Stimulated activated naive CD8-positive, alpha-beta T cell treated with anti-CD3 and anti-CD28 coated beads, Interleukin-15, amount 100 ng/mL, for 72 hours (primary cell): ENCODE measurements around the gene PLEKHA5.

ENCODE experiments used
- ATAC-seq: fragments of 150-1000 bp; cut with Tn5 transposase; 2 replicates; pipeline ENCODE4 v1.10.0; 2021; ENCODE audit warnings: mild to moderate bottlenecking, moderate library complexity
- DNase-seq, 2 donors: peaks; one replicate each; pipeline ENCODE4 v3.0.0; 2021 to 2022
- H3K27ac Mint-ChIP-seq, 2 donors: one replicate each; pipeline ENCODE4 v1.8.0; 2022; ENCODE audit warnings: mild to moderate bottlenecking in 2 of 2, mixed read lengths in 2 of 2, moderate library complexity in 2 of 2
- H3K27me3 Mint-ChIP-seq: one replicate; pipeline ENCODE4 v1.8.0; 2022; ENCODE audit warnings: mixed read lengths
- H3K4me1 Mint-ChIP-seq: one replicate; pipeline ENCODE4 v1.8.0; 2022; ENCODE audit warnings: mild to moderate bottlenecking, mixed read lengths
- H3K4me3 Mint-ChIP-seq, 2 donors: one replicate each; pipeline ENCODE4 v1.8.0; 2022; ENCODE audit warnings: mild to moderate bottlenecking in 2 of 2, mixed read lengths in 2 of 2, moderate library complexity in 1 of 2
- H3K9me3 Mint-ChIP-seq, 2 donors: one replicate each; pipeline ENCODE4 v1.8.0; 2022; ENCODE audit warnings: mixed read lengths in 2 of 2

Gene PLEKHA5

DNA sequence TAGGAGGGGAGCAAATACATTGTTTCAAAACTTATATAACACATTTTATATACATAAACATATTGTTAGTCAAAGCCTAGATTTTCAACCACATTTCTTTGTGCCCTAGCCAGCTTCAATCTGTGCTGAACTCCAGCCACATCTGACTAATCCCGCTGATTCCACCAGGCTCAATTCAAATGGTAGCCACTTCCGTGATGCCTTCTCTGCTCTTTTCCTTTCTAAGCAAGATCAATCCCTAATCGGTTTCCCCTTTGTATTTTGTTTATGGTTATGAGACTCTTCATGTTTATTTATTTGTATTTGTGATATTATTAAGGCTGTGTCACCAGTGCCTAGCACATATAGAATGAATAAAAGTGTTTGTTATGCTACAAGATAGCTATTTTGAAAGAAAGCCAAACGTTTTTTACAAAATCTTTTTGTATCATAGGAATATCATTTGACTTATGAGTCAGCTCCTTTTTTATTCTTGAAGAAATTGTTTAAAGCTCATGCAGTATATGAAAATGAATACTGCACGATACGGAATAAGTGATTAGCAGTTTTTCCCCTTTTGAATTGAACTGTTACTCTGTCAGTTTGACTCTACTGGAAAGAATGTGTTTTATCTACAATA lies 110.2 kb downstream of the PLEKHA5 start:
- no peak overlapping the region for H3K27ac Mint-ChIP-seq
- H3K9me3 Mint-ChIP-seq, result no peaks in the 10 kb centered on the region
- H3K27me3 Mint-ChIP-seq, result no peaks in the 10 kb centered on the region
- peaks cover 18% of the 10 kb centered on the region for H3K4me1 Mint-ChIP-seq
- DNase-seq, result no peak
- ATAC-seq, result no peak
- no peak overlapping the region for H3K4me3 Mint-ChIP-seq

DNA sequence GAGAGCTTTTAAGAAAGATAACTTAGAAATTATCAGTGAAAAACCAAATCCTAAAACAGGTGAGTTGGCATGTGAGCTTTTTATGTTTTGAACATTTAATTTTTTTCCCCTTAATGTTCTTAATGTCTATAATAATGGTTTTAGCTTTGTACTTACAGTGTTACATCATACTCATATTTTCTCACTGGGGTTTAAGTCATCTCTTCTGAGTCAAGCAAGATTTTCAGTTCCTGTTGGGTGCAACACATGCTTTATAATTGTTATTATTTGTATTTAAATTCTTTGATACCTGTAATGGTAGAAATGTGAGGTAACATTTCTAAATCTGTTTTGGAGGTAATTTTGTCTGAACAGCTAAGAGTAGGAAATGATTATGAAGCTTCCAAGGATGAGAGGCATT lies 113.0 kb downstream of the PLEKHA5 start:
- ATAC-seq (no peak), DNase-seq (no peak)
- no peaks in the 10 kb centered on the region for H3K27me3 Mint-ChIP-seq
- H3K4me3 Mint-ChIP-seq, result no peak overlapping the region
- peak overlapping the region in 1 of 2 donors; percentile 75 for H3K27ac Mint-ChIP-seq
- H3K9me3 Mint-ChIP-seq, result no peaks in the 10 kb centered on the region
- peaks cover 11% of the 10 kb centered on the region for H3K4me1 Mint-ChIP-seq

DNA sequence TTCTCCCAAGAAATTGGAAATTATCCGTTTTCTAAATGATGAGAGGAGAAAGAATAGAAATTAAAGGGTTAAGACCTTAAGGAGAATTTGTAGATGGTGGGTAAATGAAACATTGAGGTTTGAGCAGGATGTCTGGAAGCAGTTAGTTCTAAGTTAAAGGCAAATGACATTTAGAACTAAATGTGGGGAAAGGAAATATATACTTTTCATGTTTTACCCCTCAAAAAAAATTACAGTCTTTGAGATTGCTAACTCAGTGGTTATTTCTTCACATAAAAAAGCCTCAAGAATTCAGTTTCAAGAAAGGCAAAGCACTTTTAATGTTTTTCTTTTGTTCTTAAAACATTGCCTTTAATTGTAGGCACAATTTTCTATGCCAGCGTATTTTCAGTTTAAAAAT lies 114.0 kb downstream of the PLEKHA5 start:
- H3K4me3 Mint-ChIP-seq, result no peak overlapping the region
- no peak for ATAC-seq
- H3K4me1 Mint-ChIP-seq, result peaks cover 11% of the 10 kb centered on the region
- no peak overlapping the region for H3K27ac Mint-ChIP-seq
- H3K9me3 Mint-ChIP-seq, result no peaks in the 10 kb centered on the region
- no peaks in the 10 kb centered on the region for H3K27me3 Mint-ChIP-seq
- DNase-seq, result no peak

DNA sequence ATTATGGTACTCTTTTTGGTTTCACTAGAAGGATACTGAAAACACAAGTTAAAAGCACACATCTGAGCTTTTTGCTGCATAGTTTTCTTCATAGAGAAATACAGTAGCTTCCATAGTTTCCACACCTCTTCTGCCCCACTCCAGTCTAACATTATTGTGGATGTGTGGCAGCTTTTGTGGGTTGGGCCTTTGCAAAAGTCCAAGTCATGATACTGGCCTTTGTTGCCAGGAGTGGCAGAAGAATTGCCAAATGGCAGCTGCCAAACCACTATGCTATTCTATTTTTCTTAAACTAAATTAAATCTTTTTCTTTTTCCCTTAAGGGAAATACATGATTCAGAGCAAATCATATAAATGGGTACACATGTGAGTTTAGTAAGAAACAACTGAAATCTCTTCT lies 114.8 kb downstream of the PLEKHA5 start:
- Mint-ChIP-seq H3K9me3 (no peaks in the 10 kb centered on the region), H3K4me1 (peaks cover 11% of the 10 kb centered on the region)
- ATAC-seq, result no peak

DNA sequence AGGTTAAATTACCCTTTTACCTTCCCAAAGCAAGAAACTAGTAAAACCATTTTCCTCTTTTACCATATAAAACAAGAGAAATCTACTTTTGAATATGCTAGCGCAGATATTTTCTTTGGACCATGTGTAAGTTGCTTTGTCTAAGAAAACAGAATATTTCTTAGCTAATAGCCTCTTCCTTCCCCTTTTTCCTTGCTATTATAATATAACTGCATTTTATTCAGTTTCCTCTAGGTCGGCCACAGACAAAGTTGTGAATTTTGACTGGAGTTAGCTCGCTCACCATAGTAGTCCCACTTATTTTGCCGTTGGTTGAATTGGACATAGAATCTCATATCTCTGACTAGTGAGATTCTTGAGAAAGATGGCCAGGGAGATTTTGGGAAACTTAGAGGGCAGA lies 115.6 kb downstream of the PLEKHA5 start:
- Mint-ChIP-seq H3K27ac (no peak overlapping the region), H3K9me3 (no peaks in the 10 kb centered on the region), H3K27me3 (no peaks in the 10 kb centered on the region), H3K4me3 (no peak overlapping the region), H3K4me1 (peaks cover 11% of the 10 kb centered on the region)
- ATAC-seq (no peak), DNase-seq (no peak)

More for the DNA sequence above, 114.8 kb downstream of the PLEKHA5 start:
- H3K27me3 Mint-ChIP-seq, result no peaks in the 10 kb centered on the region
- no peak for DNase-seq
- H3K4me3 Mint-ChIP-seq, result no peak overlapping the region
- no peak overlapping the region for H3K27ac Mint-ChIP-seq

DNA sequence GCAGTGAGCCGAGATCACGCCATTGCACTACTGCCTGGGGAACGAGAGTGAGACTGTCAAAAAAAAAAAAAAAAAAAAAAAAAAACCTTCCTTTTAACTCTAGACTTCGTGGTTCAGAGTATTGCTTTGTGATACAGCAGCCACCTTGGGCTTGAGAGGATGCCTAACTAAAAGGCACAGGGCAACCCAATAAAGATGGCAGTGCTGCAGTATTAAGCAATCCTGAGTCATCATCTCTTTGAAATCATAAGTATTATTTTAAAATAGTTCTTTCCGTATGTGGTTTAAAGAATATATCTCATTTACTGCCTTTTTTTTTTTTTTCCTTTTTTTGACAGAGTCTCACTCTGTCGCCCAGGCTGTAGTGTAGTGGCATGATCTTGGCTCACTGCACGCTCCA lies 116.1 kb downstream of the PLEKHA5 start:
- Mint-ChIP-seq H3K27me3 (no peaks in the 10 kb centered on the region), H3K9me3 (no peaks in the 10 kb centered on the region), H3K4me1 (peaks cover 11% of the 10 kb centered on the region), H3K27ac (no peak overlapping the region), H3K4me3 (no peak overlapping the region)
- DNase-seq (no peak), ATAC-seq (no peak)

DNA sequence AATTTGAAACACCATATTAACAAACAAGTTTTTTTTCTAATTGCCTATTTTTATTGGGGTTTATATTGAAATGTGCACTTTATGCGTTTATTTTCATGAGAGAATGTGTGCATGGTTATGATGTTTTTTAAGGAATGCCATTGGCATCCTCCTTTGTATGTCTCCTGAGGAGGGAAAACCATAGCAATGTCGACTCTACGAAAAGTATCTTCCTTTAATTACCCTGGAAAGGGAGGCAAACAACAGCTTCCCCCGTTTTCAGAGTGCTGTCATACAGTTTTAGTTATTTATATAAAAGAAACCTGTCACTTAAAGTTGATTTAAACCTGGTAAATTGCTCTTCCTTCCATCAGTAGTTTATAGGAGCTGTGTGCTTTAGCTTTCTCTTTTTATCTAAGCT lies 117.4 kb downstream of the PLEKHA5 start:
- no peak for DNase-seq
- peaks cover 11% of the 10 kb centered on the region for H3K4me1 Mint-ChIP-seq
- no peak overlapping the region for H3K4me3 Mint-ChIP-seq
- no peak overlapping the region for H3K27ac Mint-ChIP-seq
- no peaks in the 10 kb centered on the region for H3K9me3 Mint-ChIP-seq
- no peaks in the 10 kb centered on the region for H3K27me3 Mint-ChIP-seq
- ATAC-seq, result no peak

DNA sequence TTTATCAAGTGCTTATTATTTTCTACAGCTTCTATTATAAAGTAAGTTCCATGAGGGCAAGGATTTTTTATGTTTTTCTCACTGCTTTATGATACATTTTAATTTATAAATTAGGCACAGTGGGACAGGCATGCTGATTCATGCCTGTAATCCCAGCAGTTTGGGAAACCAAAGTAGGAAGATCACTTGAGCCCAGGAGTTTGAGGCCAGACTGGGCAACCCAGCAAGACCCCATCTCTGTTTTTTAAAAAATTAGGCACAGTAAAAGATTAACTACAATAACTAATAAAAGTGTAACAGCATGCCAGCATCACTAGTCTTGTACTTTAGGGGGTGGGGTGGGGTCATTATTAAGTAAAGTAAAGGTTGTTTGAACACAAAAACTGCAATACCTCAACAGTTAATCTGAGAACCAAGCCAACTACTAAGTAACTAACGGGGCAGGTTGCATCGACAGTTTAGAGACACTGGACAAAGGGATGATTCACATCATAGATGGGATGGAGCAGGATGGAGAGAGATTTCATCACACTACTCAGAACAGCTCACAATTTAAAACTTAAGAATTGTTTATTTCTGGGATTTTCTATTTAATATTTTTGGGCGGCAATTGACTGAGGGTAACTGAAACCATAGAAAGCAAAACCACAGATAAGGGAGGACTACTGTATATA lies 119.5 kb downstream of the PLEKHA5 start:
- Mint-ChIP-seq H3K4me3 (no peak overlapping the region), H3K27me3 (no peaks in the 10 kb centered on the region), H3K9me3 (no peaks in the 10 kb centered on the region), H3K4me1 (no peaks in the 10 kb centered on the region), H3K27ac (no peak overlapping the region)
- ATAC-seq (no peak), DNase-seq (no peak)

DNA sequence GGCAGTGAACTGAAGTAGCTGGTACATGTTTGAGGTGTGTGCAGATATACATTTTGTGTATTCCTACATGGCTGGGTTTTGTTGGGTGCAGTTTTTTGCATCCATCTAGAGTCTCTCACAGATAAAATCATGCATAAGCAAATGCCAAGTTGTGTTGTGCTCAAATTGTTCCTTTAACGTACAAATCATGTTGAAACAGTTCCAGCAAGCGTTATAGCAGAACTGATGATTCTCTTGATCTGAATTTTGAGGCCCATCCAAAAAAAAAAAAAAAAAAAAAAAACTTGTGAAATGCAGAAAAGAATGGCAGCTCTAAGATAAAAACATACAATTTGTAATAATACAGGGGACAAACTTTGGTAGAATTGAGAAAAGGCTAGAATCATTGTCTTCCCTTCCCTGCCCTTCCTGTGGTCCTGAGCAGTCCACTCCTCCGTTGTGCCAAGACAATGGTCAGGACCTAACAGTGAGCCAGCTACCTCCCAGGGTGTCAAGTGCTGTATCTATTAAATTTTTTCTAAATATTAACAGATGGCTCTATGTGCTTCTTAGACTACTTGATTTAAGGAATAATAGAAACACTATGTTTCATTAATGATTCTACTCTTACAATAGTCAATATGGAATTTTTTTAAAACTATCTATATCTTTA lies 122.1 kb downstream of the PLEKHA5 start:
- no peak overlapping the region for H3K4me3 Mint-ChIP-seq
- H3K4me1 Mint-ChIP-seq, result no peaks in the 10 kb centered on the region
- H3K9me3 Mint-ChIP-seq, result no peaks in the 10 kb centered on the region
- no peak for ATAC-seq
- no peak overlapping the region for H3K27ac Mint-ChIP-seq
- H3K27me3 Mint-ChIP-seq, result no peaks in the 10 kb centered on the region
- no peak for DNase-seq

DNA sequence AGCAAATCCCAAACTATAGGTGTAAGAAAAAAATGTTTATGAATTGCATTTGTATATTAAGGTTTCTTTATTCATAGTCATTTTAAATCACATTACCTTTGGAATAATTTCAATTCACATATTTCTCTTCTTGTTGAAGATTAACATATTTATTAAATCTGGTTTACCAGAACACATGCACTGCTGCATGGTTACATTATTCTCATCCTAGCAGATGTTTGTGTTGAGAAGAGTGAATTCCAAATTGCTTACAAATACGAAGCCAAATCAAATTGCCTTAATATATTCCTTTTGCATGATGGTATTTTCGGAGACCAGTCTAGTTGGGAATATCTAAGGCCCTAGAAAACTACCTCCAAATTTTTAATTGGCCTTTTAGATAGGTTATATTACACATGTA lies 130.6 kb downstream of the PLEKHA5 start:
- H3K27ac Mint-ChIP-seq, result no peak overlapping the region
- no peaks in the 10 kb centered on the region for H3K27me3 Mint-ChIP-seq
- H3K4me3 Mint-ChIP-seq, result no peak overlapping the region
- H3K4me1 Mint-ChIP-seq, result no peaks in the 10 kb centered on the region
- DNase-seq (no peak), ATAC-seq (no peak)
- H3K9me3 Mint-ChIP-seq, result no peaks in the 10 kb centered on the region

DNA sequence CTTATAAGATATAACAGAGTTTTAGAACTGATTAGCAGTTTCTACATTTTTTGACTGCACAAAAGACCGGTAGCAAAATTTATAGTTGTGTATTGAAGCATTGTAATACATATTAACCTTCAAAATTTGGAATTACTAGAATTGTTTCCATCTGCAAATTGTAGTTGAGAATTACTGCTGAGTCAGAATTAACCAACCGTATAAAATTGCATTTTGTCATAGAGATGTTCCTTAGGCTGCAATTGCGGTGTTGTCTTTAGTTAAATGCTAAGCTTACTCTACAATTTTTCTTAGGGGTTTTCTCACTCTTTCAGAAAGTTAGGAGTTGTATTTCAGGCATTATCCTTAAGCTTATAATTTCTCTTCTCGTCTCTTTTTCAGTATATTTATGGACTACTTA lies 132.2 kb downstream of the PLEKHA5 start:
- ATAC-seq (no peak), DNase-seq (no peak)
- Mint-ChIP-seq H3K27me3 (no peaks in the 10 kb centered on the region), H3K4me1 (no peaks in the 10 kb centered on the region), H3K27ac (no peak overlapping the region), H3K4me3 (no peak overlapping the region), H3K9me3 (no peaks in the 10 kb centered on the region)

DNA sequence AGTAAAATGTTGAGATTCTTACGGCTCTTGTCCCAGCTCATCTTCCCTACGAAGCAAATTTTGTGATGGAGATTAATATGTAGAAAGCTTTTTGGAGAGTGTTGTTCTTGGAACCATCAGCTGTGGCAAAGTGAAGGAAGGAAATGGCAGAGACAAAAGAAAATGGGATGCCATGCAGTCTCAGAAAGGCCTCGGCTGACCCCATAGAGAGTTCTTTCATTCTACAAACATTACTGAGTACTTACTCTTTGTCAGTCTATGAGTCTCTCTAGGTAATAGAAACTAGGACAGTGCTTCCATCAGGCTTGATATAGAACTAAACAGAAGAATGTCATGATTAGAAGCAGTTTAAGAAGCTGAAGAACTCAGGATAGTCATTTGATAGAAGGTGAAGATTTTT lies 134.1 kb downstream of the PLEKHA5 start:
- Mint-ChIP-seq H3K27me3 (no peaks in the 10 kb centered on the region), H3K27ac (no peak overlapping the region), H3K4me1 (no peaks in the 10 kb centered on the region), H3K4me3 (no peak overlapping the region), H3K9me3 (no peaks in the 10 kb centered on the region)
- ATAC-seq, result no peak
- DNase-seq, result no peak

DNA sequence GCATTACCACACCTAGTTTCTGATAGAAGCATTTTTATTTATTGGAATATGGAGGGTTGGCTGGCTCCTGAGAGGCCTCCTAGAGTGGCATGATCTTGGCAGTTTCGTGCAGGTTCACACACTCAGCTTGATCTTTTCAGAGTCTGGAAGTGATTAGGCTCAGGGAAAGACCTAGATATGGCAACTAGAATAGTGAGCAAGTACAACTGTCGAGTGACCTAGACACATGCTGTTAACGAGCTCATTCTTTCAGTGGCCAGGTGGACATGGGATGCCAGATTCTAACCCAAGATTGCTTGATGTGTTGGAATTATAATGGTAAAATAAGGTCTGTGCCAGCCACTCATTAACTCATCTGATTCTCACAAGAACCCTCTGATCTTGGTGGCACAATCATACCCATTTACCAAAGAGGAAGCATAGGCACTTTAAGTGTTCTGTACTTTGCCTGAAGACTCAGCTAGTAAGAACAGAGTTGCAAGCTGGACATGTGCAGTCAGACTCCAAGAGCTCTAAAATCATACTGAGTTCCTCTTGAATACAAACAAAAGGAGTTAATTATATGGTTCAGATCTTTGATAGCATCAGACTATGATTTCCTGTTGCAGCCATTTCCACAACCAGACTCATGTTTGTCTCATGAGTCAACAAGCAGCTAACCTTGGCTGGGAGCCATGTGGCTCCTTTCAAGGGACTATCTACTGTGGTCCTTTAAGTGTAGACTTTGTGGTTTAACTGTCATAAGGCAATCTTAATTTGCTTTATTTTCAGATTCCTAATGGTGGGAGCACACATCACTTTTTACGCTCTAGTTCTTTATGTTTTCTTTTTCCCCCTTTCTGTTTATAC lies 144.2 kb downstream of the PLEKHA5 start:
- Mint-ChIP-seq H3K4me3 (no peak overlapping the region), H3K27ac (peak overlapping the region in 1 of 2 donors; percentile 82)
- peak; percentile 96 for ATAC-seq

DNA sequence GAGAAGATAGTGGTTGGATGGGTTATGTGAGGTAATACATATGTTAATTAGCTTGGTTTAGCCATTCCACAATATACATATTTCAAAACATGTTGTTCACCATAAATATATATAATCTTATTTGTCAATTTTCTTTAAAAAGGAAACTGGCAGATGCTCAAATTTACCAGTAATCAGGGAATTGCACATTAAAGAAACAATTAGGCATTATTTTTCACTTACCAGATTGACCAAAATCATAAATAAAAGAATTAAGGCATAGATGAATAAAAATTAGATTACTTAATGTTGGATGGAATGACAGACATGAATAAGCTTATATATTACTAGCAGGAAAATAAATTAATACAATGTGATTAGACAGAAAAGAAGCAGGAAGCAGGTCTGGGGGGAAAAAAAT lies 147.2 kb downstream of the PLEKHA5 start:
- DNase-seq (no peak), ATAC-seq (no peak)
- Mint-ChIP-seq H3K4me3 (no peak overlapping the region), H3K27me3 (no peaks in the 10 kb centered on the region), H3K9me3 (no peaks in the 10 kb centered on the region), H3K4me1 (peaks cover 15% of the 10 kb centered on the region), H3K27ac (no peak overlapping the region)

More for the DNA sequence above, 144.2 kb downstream of the PLEKHA5 start:
- DNase-seq, result peak; percentile 27 to 57
- H3K27me3 Mint-ChIP-seq, result no peaks in the 10 kb centered on the region
- peaks cover 15% of the 10 kb centered on the region for H3K4me1 Mint-ChIP-seq
- H3K9me3 Mint-ChIP-seq, result no peaks in the 10 kb centered on the region

DNA sequence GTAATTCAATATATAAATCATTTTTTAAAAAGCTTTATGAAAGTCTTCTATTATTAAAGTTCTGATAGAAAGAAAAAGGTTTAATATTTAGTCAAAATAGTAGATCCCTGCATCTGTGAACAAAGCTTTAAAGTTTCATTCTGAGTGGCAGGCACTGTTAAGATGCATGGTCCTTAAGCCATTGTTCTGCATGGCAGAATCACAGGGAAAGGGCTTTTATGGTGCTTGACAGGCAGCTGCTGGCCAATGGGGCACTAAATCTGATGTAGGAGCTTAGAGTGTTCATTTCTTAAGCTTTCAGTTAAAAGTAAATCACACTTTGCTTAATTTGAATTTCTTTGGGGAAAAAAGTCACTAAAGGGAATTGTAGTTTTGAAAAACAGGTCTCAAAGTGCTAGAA lies 148.2 kb downstream of the PLEKHA5 start:
- DNase-seq (no peak), ATAC-seq (no peak)
- no peak overlapping the region for H3K27ac Mint-ChIP-seq
- no peaks in the 10 kb centered on the region for H3K27me3 Mint-ChIP-seq
- peaks cover 15% of the 10 kb centered on the region for H3K4me1 Mint-ChIP-seq
- no peaks in the 10 kb centered on the region for H3K9me3 Mint-ChIP-seq
- no peak overlapping the region for H3K4me3 Mint-ChIP-seq

DNA sequence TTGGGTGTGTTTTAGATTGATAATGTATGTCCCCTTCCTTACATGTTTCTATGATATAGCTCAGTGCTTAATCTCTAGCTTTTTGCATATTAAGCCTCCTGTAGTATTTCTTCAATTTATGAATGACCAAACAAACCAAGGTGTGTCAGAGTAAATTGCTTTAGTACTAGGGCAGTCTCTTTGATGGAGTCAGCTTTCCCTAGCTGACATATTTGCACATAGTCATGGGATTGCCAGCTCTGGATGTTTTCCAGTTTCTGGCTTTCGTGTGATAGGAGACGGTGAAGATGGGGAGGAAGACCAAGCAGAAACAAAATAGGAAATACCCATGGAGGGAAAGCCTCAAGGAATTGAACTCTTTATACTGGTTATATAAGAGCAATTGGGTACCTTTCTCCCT lies 148.9 kb downstream of the PLEKHA5 start:
- H3K27me3 Mint-ChIP-seq, result no peaks in the 10 kb centered on the region
- peaks cover 15% of the 10 kb centered on the region for H3K4me1 Mint-ChIP-seq
- H3K9me3 Mint-ChIP-seq, result no peaks in the 10 kb centered on the region
- no peak overlapping the region for H3K4me3 Mint-ChIP-seq
- no peak for DNase-seq
- no peak overlapping the region for H3K27ac Mint-ChIP-seq
- ATAC-seq, result no peak
